ENCODE measurements around the gene RASAL3. TPM values are rescaled to one million over a fixed set of nuclear protein-coding genes. Genes with fewer than 3 reads are reported as not detected.

The RASAL3 gene
- total and polyA plus RNA-seq, 7 donors, result 0.21 to 2.0 (median 0.47) TPM

DNA sequence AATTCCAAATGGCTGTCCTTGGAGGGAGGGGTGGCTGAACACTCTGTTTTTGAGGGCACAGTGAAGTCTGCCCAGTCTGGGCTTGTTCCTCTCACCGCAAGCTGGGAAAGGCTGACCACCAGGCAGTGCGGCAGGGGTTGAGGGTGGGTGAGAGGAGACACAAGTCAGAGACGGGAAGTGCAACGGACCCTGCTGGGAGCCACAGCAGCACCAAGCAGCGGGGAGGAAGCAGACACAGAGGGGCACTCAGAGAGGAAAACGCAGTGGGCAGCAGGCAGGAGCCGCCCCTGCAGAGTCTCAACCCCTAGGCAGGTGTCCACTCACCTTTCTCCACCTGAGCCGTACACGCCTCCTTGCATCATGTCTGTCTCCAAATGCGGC lies 61.2 kb downstream of the RASAL3 start:
- H3K27me3 ChIP-seq (ENCODE audit: insufficient read depth in 3 of 3, low read length in 2 of 3), result no peaks in the 10 kb centered on the region
- no peak for TF ChIP-seq CTCF (IDR thresholded peaks at IDR 0.05)
- H3K4me1 ChIP-seq, result peaks cover 79% of the 10 kb centered on the region
- no peak for ATAC-seq
- peaks cover 14 to 46% of the 10 kb centered on the region in 2 donors for H3K36me3 ChIP-seq (ENCODE audit: insufficient read depth in 1 of 2, low read depth in 1 of 2)
- peak overlapping the region; percentile 77 for H3K27ac ChIP-seq
- WGBS, 3 donors, result 89 to 93% (median 91%) methylated on average over 10 of the region's 10 CpGs
- H3K4me3 ChIP-seq, result no peak overlapping the region
- no peaks in the 10 kb centered on the region for H3K9me3 ChIP-seq
- intact Hi-C loops (cut with DNase I), result no loop called here
- DNase-seq, result no peak

- Histone ChIP-seq H3K36me3 (ENCODE audit: insufficient read depth in 1 of 2, low read depth in 1 of 2) (peaks cover 18 to 52% of the 10 kb centered on the region in 2 donors), H3K4me1 (peaks cover 74% of the 10 kb centered on the region), H3K27ac (peak overlapping the region; percentile 77), H3K4me3 (no peak overlapping the region), H3K9me3 (no peaks in the 10 kb centered on the region), H3K27me3 (ENCODE audit: insufficient read depth in 3 of 3, low read length in 2 of 3) (no peaks in the 10 kb centered on the region)
- TF ChIP-seq CTCF (IDR thresholded peaks at IDR 0.05), result peak; percentile 14
- 50 to 65% (median 52%) methylated on average over 15 of the region's 15 CpGs for WGBS, 3 donors
- ATAC-seq (peak; percentile 59 to 84 (median 66)), DNase-seq (peak in 1 of 2 donors; percentile 83)
- intact Hi-C loops (cut with DNase I), result no loop called here
Observed at GRCh38 chr19:15402411-15403150, 61.8 kb downstream of the RASAL3 start.

Other genes with a start within 250 kb of the RASAL3 start
- gene EPHX3, start 232.1 kb downstream of the RASAL3 start, total RNA-seq, result under 1 TPM in 2 of 4 donors, not detected in 2; 0.19 to 0.20 TPM
- under 1 TPM; 0.05 to 0.20 (median 0.08) TPM for gene EPHX3, start 232.1 kb downstream of the RASAL3 start, polyA plus RNA-seq
- 100 to 1,000 TPM in 2 of 4 donors, 10 to 100 TPM in 2; 65.3 to 120 (median 101) TPM for gene BRD4, start 132.0 kb downstream of the RASAL3 start, total RNA-seq
- gene BRD4, start 132.0 kb downstream of the RASAL3 start, polyA plus RNA-seq, result 100 to 1,000 TPM in 1 of 3 donors, 10 to 100 TPM in 2; 42.6 to 107 (median 45.6) TPM
- gene AKAP8, start 84.8 kb downstream of the RASAL3 start, total RNA-seq, result 10 to 100 TPM; 18.9 to 42.8 (median 27.8) TPM
- 10 to 100 TPM; 15.9 to 22.1 (median 18.2) TPM for gene AKAP8, start 84.8 kb downstream of the RASAL3 start, polyA plus RNA-seq
- gene AKAP8L, start 45.6 kb downstream of the RASAL3 start, total RNA-seq, result 10 to 100 TPM; 37.3 to 66.2 (median 54.3) TPM
- gene AKAP8L, start 45.6 kb downstream of the RASAL3 start, polyA plus RNA-seq, result 10 to 100 TPM; 34.6 to 72.9 (median 46.7) TPM
- gene WIZ, start 14.6 kb downstream of the RASAL3 start, total RNA-seq, result 10 to 100 TPM; 16.6 to 39.1 (median 25.8) TPM
- gene WIZ, start 14.6 kb downstream of the RASAL3 start, polyA plus RNA-seq, result 10 to 100 TPM; 16.6 to 22.9 (median 20.7) TPM
- gene PGLYRP2, start 15.0 kb upstream of the RASAL3 start, total RNA-seq, result not detected
- not detected for gene PGLYRP2, start 15.0 kb upstream of the RASAL3 start, polyA plus RNA-seq
- under 1 TPM in 1 of 4 donors, not detected in 3; 0.29 TPM for gene CYP4F22, start 44.0 kb upstream of the RASAL3 start, total RNA-seq
- under 1 TPM; 0.04 to 0.30 (median 0.17) TPM for gene CYP4F22, start 44.0 kb upstream of the RASAL3 start, polyA plus RNA-seq
- not detected for gene CYP4F8, start 150.7 kb upstream of the RASAL3 start, total RNA-seq
- not detected for gene CYP4F8, start 150.7 kb upstream of the RASAL3 start, polyA plus RNA-seq
- under 1 TPM; 0.04 to 0.43 (median 0.21) TPM for gene CYP4F3, start 176.4 kb upstream of the RASAL3 start, total RNA-seq
- under 1 TPM in 2 of 3 donors, not detected in 1; 0.01 to 0.03 TPM for gene CYP4F3, start 176.4 kb upstream of the RASAL3 start, polyA plus RNA-seq
- gene CYP4F12, start 208.5 kb upstream of the RASAL3 start, total RNA-seq, result 1 to 10 TPM in 2 of 4 donors, not detected in 2; 1.2 to 1.7 TPM
- 1 to 10 TPM in 2 of 3 donors, under 1 TPM in 1; 0.36 to 2.4 (median 1.3) TPM for gene CYP4F12, start 208.5 kb upstream of the RASAL3 start, polyA plus RNA-seq